OCI-LY3 (cell line): Measurements from ENCODE around the gene STAT4.

ENCODE experiments used
- CTCF ChIP-seq: fragments of 200-600, 300-600 bp; sonication (generic); IDR thresholded peaks from 2 replicates; pipeline ENCODE4 v1.5.1; 2014; ENCODE audit warnings: antibody characterized with exemption, low read length, low read depth
- EZH2phosphoT487 ChIP-seq: fragments of 200-600 bp; shearing (Covaris generic); IDR thresholded peaks from 2 replicates; pipeline ENCODE4 v1.6.1; 2018; ENCODE audit warnings: antibody characterized with exemption, mixed run types, low read depth

- TF ChIP-seq CTCF (no peak), EZH2phosphoT487 (no peak)
These were observed 49.2 kb upstream of the STAT4 start for GRCh38 chr2:191199929-191200512.
